Measurements from ENCODE around the gene STX3. TPM values are rescaled to one million over a fixed set of nuclear protein-coding genes. Genes with fewer than 3 reads are reported as not detected.
"Not testable (repeated sequence)": the region's sequence is repeated elsewhere in the genome, so short reads cannot be mapped to it uniquely, and the experiment has no call there.

The STX3 gene
- total RNA-seq, 1 donor from 2014 or later: 94.7 TPM

DNA sequence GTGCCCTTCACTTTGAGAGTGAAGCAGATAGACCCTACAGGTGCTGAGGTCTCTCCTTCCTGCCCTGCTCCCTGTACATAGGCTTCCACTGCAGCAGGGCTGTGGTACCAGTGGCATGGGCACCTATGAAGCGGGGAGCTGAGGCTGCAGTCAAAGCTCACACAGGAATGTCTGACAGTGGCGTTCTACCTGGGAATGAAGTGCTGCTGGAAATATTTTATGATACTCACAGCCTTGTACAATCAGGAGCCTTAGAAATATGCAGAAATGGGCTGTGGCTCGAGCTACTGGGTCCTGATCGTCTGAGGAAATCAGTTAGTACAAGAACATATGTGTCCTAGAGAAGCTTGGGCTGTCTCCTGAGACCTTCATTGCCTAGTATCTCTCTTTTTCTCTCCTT is 30.6 kb downstream of the STX3 start:
- intact Hi-C loops (cut with micrococcal nuclease): loop anchor here (2.0 kb wide), 1 partner anchor 17 kb away; no protein-coding TSS in a partner anchor

GRCh38 chr11:59787255-59787588 is 32.0 kb downstream of the STX3 start:
- intact Hi-C loops (cut with micrococcal nuclease): no loop called here

GRCh38 chr11:59787816-59788215 is 32.6 kb downstream of the STX3 start:
- intact Hi-C loops (cut with micrococcal nuclease): loop anchor here (2.0 kb wide), 1 partner anchor 15 kb away; no protein-coding TSS in a partner anchor

- intact Hi-C loops (cut with micrococcal nuclease): no loop called here
Observed at GRCh38 chr11:59791639-59792038, 36.5 kb downstream of the STX3 start.

DNA sequence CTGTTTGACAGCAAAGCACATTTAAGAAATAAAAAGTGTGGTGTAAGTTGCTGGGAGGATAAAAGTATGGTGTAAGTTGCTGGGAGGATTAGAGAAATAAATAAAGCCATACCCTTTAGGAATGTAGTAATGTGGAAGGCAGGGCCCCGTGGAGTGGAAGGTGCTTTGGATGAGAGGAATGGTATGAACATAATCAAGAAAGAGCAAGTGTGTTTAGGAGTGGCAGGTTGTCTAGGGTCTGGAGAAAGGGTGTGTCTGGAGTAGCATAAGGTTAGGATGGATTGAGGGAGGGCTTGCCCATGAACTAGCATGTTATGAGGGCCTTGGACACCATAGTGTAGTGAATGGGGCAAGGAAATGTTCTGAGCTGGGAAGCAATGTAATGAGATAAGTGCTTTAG is 37.3 kb downstream of the STX3 start:
- intact Hi-C loops (cut with micrococcal nuclease): no loop called here

- intact Hi-C loops (cut with micrococcal nuclease): no loop called here
Observed at GRCh38 chr11:59794417-59794816, 39.2 kb downstream of the STX3 start.

GRCh38 chr11:59800390-59801025 is 45.3 kb downstream of the STX3 start:
- intact Hi-C loops (cut with micrococcal nuclease): no loop called here

- intact Hi-C loops (cut with micrococcal nuclease): no loop called here
Observed at GRCh38 chr11:59801160-59801706, 46.1 kb downstream of the STX3 start.

- intact Hi-C loops (cut with micrococcal nuclease): loop anchor here (1.0 to 2.0 kb wide), 7 partner anchors 8 to 265 kb away; partner anchors contain the start of genes MRPL16 and PATL1
Observed at GRCh38 chr11:59801981-59802638, 46.9 kb downstream of the STX3 start.

DNA sequence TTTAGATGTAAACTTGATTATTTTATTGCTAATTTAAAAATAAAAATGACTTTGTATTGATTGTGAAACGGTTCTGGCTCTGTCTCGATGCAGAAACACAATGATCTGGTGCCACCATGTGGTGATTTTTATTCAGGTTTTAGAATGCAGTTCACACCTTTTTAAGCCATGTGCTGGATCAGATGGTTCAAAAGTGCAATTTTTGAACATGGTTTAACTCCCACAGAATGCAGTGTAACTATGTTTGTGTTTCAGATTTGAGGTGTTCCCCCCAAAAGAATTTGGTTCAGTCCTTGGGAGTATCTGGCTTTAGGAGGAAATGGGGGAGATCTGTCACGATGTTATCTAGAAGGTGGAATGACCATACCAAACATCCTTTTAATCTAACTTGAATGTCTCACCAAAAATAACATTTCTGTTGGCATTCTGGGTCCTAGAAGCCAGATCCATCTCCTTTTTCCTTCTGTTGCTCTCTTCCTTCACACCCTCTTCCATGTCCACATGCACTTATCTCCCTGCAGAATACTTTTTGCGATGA is 47.5 kb downstream of the STX3 start:
- intact Hi-C loops (cut with micrococcal nuclease): loop anchor here (1.0 to 2.0 kb wide), 7 partner anchors 8 to 265 kb away; partner anchors contain the start of genes MRPL16 and PATL1

- intact Hi-C loops (cut with micrococcal nuclease): no loop called here
Observed at GRCh38 chr11:59804061-59804460, 48.9 kb downstream of the STX3 start.

- intact Hi-C loops (cut with micrococcal nuclease): no loop called here
Observed at GRCh38 chr11:59807047-59807610, 52.0 kb downstream of the STX3 start.

- intact Hi-C loops (cut with micrococcal nuclease): loop anchor here (1.0 to 5.0 kb wide), 9 partner anchors 8 to 1233 kb away; partner anchors contain the start of genes DTX4, FAM111A, LPXN and PATL1
Observed at GRCh38 chr11:59810189-59810910, 55.2 kb downstream of the STX3 start, which contains the start of gene MRPL16. MRPL16 (minus strand) TSS chr11:59810778; CDS start chr11:59810658, 120 bp downstream.

GRCh38 chr11:59810911-59811259 is 55.7 kb downstream of the STX3 start:
- intact Hi-C loops (cut with micrococcal nuclease): loop anchor here (1.0 to 5.0 kb wide), 9 partner anchors 9 to 1234 kb away; partner anchors contain the start of genes DTX4, FAM111A, LPXN and PATL1

- intact Hi-C loops (cut with micrococcal nuclease): loop anchor here (5.0 kb wide), 3 partner anchors 640 to 1235 kb away; partner anchors contain the start of genes DTX4, FAM111A, LPXN and ZFP91
Observed at GRCh38 chr11:59812220-59812619, 57.0 kb downstream of the STX3 start.

DNA sequence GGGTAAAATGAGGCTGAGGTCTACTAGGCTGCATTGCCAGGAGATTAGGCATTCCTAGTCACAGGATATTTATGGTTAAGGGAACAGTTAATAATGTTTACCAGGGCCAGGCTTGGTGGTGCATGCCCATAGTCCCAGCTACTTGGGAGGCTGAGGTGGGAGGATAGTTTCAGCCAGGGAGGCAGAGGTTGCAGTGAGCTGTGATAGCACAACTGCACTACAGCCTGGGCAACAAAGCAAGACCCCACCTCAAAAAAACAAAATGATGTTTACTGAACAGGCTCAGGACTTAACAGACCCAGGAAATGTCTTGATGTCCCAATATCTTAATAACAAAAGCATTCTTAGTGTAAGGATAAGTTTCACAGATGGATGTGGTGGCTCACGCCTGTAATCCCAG is 58.2 kb downstream of the STX3 start:
- intact Hi-C loops (cut with micrococcal nuclease): loop anchor here (5.0 kb wide), 3 partner anchors 641 to 1236 kb away; partner anchors contain the start of genes DTX4, FAM111A, LPXN and ZFP91

- intact Hi-C loops (cut with micrococcal nuclease): loop anchor here (5.0 kb wide), 3 partner anchors 642 to 1237 kb away; partner anchors contain the start of genes DTX4, FAM111A, LPXN and ZFP91
Observed at GRCh38 chr11:59814021-59814420, 58.8 kb downstream of the STX3 start.

DNA sequence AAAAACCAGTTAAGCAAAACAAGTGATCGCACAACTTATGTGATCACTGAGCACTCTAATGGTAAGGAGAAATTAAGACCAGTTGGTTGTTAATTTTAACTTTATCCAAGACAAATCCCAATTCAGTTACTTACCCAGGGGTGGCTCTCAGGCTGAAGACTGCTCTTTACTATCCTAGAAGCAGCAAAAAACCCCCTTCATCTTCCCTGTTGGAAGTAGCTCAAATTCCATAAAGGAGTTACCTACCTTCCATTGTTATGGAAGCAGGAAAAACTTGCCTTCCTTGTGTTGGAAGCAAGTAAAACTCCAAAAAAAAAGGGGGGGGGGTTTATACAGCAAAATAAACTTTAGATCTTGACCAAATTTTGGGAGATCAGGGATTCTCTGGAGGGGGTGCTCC is 60.6 kb downstream of the STX3 start:
- intact Hi-C loops (cut with micrococcal nuclease): no loop called here

DNA sequence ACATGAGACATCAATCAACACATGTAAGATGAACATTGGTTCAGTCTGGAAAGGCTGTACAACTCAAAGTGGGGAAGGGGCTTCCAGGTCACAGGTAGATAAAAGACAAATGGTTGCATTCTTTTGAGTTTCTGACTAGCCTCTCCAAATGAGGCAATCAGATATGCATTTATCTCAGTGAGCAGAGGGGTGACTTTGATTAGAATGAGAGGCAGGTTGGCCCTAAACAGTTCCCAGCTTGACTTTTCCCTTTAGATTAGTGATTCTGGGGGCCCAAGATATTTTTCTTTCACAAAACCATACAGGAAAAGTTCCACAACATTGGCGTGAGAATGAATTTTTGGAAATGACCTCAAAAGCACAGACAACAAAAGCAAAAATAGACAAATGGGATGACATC is 61.3 kb downstream of the STX3 start:
- intact Hi-C loops (cut with micrococcal nuclease): not testable (repeated sequence)

GRCh38 chr11:59818572-59818971 is 63.4 kb downstream of the STX3 start:
- intact Hi-C loops (cut with micrococcal nuclease): no loop called here

Data from T-helper 1 cell treated with Interleukin-12 subunit alpha and Interleukin-12 subunit beta and Interleukin-4 antibody, amounts not matched to agents 30 ng/mL and 1 ng/mL, for 36 hours (primary cell).